Liver (tissue), 3 donors: ENCODE measurements around the gene RAMAC.
"Not testable (repeated sequence)": the region's sequence is repeated elsewhere in the genome, so short reads cannot be mapped to it uniquely, and the experiment has no call there.

Experiments
- CTCF ChIP-seq: fragments of 150-350 bp; IDR thresholded peaks from 2 replicates; pipeline ENCODE4 v1.5.1; 2017; ENCODE audit warnings: improper control_type of control experiment, low read depth, low read length; ENCODE audit not compliant: missing input control
- EGR1 ChIP-seq, 2 donors: IDR thresholded peaks; 2 replicates each; pipeline ENCODE4 v1.6.1; 2016 to 2018; ENCODE audit warnings: antibody characterized with exemption in 2 of 2, low read depth in 2 of 2
- FOXA1 ChIP-seq: IDR thresholded peaks from 2 replicates; pipeline ENCODE4 v1.6.1; 2016; ENCODE audit warnings: antibody characterized with exemption
- JUND ChIP-seq, 2 donors: IDR thresholded peaks; 2 replicates each; pipeline ENCODE4 v1.6.1; 2016; ENCODE audit warnings: antibody characterized with exemption in 2 of 2
- MAX ChIP-seq: IDR thresholded peaks from 2 replicates; pipeline ENCODE4 v1.6.1; 2016; ENCODE audit warnings: antibody characterized with exemption
- RAD21 ChIP-seq, 2 donors: IDR thresholded peaks; 2 replicates each; pipeline ENCODE4 v1.6.1; 2016; ENCODE audit warnings: antibody characterized with exemption in 2 of 2, mild to moderate bottlenecking in 2 of 2
- RXRA ChIP-seq, 2 donors: IDR thresholded peaks; 2 replicates each; pipeline ENCODE4 v1.6.1; 2017 to 2018; ENCODE audit warnings: antibody characterized with exemption in 2 of 2, mild to moderate bottlenecking in 1 of 2
- SP1 ChIP-seq: IDR thresholded peaks from 2 replicates; pipeline ENCODE4 v1.6.1; 2018; ENCODE audit warnings: antibody characterized with exemption, mild to moderate bottlenecking
- TAF1 ChIP-seq: conservative IDR thresholded peaks from 2 replicates; pipeline ENCODE4 v1.6.1; 2016; ENCODE audit warnings: antibody characterized with exemption, mild to moderate bottlenecking
- donor health status: healthy.
- donor health status: healthy.

GRCh38 chr15:82939678-82940077, 46.3 kb upstream of the RAMAC start:
- not testable (repeated sequence) for TF ChIP-seq CTCF; RXRA (IDR thresholded peaks at IDR 0.05); RAD21 (IDR thresholded peaks at IDR 0.05); SP1; EGR1 (IDR thresholded peaks at IDR 0.05; ENCODE audit: low read depth in 2 of 2); JUND (IDR thresholded peaks at IDR 0.05); TAF1; MAX; FOXA1
